Chondrocyte (in vitro differentiated cells): ENCODE measurements around the gene LIME1. TPM values are rescaled to one million over a fixed set of nuclear protein-coding genes. Genes with fewer than 3 reads are reported as not detected.

ENCODE experiments used
- DNase-seq: peaks from one replicate; pipeline ENCODE4 v3.0.0; 2021; ENCODE audit warnings: mixed read lengths, low spot score
- H3K27ac Mint-ChIP-seq: one replicate; pipeline ENCODE4 v1.8.0; 2021; ENCODE audit warnings: mild to moderate bottlenecking, moderate library complexity, mixed read lengths; ENCODE audit not compliant: unreplicated experiment
- H3K27me3 Mint-ChIP-seq: 2 replicates; pipeline ENCODE4 v1.8.0; 2021; ENCODE audit warnings: low read depth, mixed read lengths
- H3K36me3 Mint-ChIP-seq: 2 replicates; pipeline ENCODE4 v1.8.0; 2021; ENCODE audit warnings: low read depth, mixed read lengths
- H3K4me1 Mint-ChIP-seq: 2 replicates; pipeline ENCODE4 v1.8.0; 2021; ENCODE audit warnings: low read depth, mild to moderate bottlenecking, mixed read lengths
- H3K4me3 Mint-ChIP-seq: one replicate; pipeline ENCODE4 v1.8.0; 2021; ENCODE audit warnings: mild to moderate bottlenecking, moderate library complexity, mixed read lengths; ENCODE audit not compliant: unreplicated experiment
- H3K9me3 Mint-ChIP-seq: 2 replicates; pipeline ENCODE4 v1.8.0; 2021; ENCODE audit warnings: low read depth, mixed read lengths
- total RNA-seq: library from RNA; stranded (reverse); gene quantifications from 3 replicates; pipeline ENCODE4 v1.2.1, GENCODE V29; 2021
- TF ChIP-seq, protein P1 (sequence below): fragments of 200-600 bp; sonication (generic); IDR thresholded peaks from 2 replicates; pipeline ENCODE4 v1.5.0; 2021; ENCODE audit warnings: antibody characterized with exemption, mild to moderate bottlenecking, moderate library complexity

LIME1 gene
- total RNA-seq, 1 donor from 2014 or later = 6.8 TPM

DNA sequence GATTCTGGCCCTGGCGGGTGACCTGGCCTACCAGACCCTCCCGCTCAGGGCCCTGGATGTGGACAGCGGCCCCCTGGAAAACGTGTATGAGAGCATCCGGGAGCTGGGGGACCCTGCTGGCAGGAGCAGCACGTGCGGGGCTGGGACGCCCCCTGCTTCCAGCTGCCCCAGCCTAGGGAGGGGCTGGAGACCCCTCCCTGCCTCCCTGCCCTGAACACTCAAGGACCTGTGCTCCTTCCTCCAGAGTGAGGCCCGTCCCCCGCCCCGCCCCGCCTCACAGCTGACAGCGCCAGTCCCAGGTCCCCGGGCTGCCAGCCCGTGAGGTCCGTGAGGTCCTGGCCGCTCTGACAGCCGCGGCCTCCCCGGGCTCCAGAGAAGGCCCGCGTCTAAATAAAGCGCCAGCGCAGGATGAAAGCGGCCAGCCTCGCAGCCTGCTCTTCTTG lies 2.2 kb downstream of the LIME1 start:
- Mint-ChIP-seq H3K27ac (no peak overlapping the region), H3K4me1 (peaks cover 3% of the 10 kb centered on the region), H3K9me3 (no peaks in the 10 kb centered on the region), H3K27me3 (no peaks in the 10 kb centered on the region), H3K36me3 (peaks cover 6% of the 10 kb centered on the region), H3K4me3 (no peak overlapping the region)
- TF ChIP-seq, protein P1, sequence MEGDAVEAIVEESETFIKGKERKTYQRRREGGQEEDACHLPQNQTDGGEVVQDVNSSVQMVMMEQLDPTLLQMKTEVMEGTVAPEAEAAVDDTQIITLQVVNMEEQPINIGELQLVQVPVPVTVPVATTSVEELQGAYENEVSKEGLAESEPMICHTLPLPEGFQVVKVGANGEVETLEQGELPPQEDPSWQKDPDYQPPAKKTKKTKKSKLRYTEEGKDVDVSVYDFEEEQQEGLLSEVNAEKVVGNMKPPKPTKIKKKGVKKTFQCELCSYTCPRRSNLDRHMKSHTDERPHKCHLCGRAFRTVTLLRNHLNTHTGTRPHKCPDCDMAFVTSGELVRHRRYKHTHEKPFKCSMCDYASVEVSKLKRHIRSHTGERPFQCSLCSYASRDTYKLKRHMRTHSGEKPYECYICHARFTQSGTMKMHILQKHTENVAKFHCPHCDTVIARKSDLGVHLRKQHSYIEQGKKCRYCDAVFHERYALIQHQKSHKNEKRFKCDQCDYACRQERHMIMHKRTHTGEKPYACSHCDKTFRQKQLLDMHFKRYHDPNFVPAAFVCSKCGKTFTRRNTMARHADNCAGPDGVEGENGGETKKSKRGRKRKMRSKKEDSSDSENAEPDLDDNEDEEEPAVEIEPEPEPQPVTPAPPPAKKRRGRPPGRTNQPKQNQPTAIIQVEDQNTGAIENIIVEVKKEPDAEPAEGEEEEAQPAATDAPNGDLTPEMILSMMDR = no peak
- no peak for DNase-seq

DNA sequence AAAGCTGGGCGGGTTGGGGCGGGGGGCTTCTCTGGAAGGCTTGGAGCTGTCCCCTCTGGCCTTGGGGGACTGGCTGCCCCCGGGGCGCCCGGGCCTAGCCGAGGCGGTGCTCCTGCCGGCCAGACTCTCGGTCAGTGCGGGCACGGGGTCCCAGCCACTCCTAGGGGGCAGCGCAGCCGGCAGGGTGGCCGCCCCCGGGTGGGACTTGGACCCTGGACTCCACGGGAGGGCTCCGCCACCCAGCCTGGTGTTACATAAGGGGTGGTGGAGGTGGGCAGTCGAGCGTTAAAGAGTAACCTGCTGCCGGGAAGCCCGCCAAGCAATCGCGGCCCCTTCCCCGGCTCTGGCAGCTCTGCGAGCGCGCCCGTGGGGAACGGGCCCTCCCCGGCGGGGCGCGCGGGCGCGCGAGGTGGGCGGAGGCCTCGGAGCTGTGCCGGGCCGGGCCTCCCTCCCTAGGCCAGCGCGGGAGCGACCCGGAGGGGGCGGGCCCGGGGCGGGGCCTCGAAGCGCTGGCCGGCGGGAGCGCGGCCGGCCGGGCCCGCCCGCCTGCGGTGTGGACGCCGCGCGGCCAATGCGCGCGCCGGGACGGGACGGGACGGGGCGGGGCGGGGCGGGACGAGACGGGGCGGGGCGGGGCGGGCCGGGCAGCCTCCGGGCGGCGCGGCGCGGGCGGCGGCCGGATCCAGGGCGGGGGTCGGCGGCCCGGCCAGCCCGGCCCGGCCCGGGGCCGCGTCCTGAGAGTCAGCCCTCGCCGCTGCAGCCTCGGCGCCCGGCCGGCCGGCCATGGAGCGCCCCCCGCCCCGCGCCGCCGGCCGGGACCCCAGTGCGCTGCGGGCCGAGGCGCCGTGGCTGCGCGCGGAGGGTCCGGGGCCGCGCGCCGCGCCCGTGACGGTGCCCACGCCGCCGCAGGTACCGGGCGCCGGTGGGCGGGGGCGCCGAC lies 2.9 kb downstream of the LIME1 start, which contains the start of gene SLC2A4RG:
TSS of gene SLC2A4RG (plus strand) at position 647 of the 940 bp plus-strand sequence. CDS start at position 784, 137 bp downstream.
- H3K36me3 Mint-ChIP-seq = peaks cover 3% of the 10 kb centered on the region
- peak within 1 kb of the TSS; percentile 69 for H3K4me3 Mint-ChIP-seq
- TF ChIP-seq, protein P1 = no peak
- no peaks in the 10 kb centered on the region for H3K9me3 Mint-ChIP-seq
- DNase-seq = no peak
- H3K27me3 Mint-ChIP-seq = no peaks in the 10 kb centered on the region
- peak within 1 kb of the TSS; percentile 8 for H3K27ac Mint-ChIP-seq
- peaks cover 3% of the 10 kb centered on the region for H3K4me1 Mint-ChIP-seq

DNA sequence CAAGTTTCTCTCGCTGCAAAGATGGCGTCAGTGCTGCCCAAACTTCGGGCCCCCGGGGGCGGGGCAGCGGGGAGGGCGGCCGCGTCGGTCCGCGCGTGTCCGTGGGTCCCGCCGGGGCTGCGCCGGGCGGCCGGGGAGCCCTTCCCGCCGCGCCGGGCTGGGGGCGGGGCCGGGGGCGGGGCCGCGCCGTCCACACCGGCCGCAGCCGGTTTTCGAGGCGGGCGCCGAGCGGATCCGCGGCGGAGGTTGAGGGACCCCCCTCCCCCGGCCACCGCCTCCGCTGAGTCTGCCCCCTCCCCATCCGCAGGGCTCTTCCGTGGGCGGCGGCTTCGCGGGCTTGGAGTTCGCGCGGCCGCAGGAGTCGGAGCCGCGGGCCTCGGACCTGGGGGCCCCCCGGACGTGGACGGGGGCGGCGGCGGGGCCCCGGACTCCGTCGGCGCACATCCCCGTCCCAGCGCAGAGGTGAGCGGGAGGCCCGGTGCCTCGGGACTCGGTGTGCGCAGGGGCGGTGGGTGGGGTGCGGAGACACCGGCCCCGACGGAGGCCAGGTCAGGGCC lies 3.7 kb downstream of the LIME1 start:
- Mint-ChIP-seq H3K9me3 (no peaks in the 10 kb centered on the region), H3K36me3 (peaks cover 3% of the 10 kb centered on the region), H3K27me3 (no peaks in the 10 kb centered on the region), H3K27ac (peak overlapping the region; percentile 8), H3K4me3 (peak overlapping the region; percentile 69), H3K4me1 (peaks cover 3% of the 10 kb centered on the region)
- TF ChIP-seq, protein P1 = no peak
- peak; percentile 60 for DNase-seq

DNA sequence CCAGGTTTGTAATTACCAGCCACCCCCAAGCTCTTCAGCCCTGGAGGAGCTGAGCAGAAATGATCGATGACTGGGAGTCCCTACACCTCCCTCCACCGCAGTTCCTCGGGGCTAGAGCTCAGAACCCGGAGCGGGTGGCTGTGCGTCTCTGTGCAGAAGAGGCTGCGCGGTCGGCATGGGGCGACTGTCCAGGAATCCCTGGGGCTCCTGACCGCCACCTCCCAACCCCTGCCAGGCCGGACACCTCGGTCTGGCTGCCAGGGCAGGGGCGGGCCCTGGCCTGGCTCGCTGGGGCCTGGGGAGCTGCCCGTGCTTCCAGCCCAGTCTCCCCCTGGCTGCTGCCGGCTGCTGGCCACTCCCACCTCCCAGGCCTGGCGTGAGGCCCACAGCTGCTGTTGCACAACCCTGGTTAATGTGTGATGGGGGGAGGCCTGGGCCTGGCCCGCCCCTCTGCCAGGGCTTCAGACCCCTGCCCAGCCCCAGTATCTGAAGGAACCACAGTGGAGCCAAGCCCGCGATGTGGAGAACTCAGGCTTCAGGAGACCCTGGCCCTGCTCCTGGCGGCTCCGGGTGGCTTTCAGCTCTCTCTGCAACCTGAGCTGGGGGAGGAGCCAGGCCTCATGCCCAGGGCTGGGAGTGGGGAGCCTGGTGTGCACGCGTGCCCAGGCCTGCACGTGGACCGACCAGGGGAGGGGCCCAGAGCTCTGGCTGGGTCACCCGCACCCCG lies 4.3 kb downstream of the LIME1 start:
- Mint-ChIP-seq H3K36me3 (peaks cover 3% of the 10 kb centered on the region), H3K4me3 (peak overlapping the region; percentile 69), H3K27me3 (no peaks in the 10 kb centered on the region), H3K27ac (peak overlapping the region; percentile 8), H3K9me3 (no peaks in the 10 kb centered on the region), H3K4me1 (peaks cover 3% of the 10 kb centered on the region)
- TF ChIP-seq, protein P1 = peak; percentile 59
- peak; percentile 94 for DNase-seq

DNA sequence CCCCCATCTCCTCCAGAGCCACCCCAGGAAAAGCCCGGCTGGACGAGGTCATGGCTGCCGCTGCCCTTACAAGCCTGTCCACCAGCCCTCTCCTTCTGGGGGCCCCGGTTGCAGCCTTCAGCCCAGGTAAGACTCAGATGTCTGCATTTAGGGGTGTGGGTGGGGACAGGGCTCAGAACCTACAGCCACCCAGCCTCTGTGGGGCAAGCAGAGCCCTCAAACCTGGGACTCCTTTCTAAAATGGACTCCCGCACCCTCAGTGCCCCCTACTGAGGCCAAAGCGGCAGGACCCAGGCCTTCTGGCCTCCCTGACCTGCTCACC lies 4.9 kb downstream of the LIME1 start:
- Mint-ChIP-seq H3K4me3 (peak overlapping the region; percentile 69), H3K36me3 (peaks cover 3% of the 10 kb centered on the region), H3K27me3 (no peaks in the 10 kb centered on the region), H3K9me3 (no peaks in the 10 kb centered on the region), H3K4me1 (no peaks in the 10 kb centered on the region), H3K27ac (no peak overlapping the region)
- no peak for DNase-seq
- TF ChIP-seq, protein P1 = no peak
